ENCODE measurements around the gene AUNIP.

The AUNIP gene

DNA sequence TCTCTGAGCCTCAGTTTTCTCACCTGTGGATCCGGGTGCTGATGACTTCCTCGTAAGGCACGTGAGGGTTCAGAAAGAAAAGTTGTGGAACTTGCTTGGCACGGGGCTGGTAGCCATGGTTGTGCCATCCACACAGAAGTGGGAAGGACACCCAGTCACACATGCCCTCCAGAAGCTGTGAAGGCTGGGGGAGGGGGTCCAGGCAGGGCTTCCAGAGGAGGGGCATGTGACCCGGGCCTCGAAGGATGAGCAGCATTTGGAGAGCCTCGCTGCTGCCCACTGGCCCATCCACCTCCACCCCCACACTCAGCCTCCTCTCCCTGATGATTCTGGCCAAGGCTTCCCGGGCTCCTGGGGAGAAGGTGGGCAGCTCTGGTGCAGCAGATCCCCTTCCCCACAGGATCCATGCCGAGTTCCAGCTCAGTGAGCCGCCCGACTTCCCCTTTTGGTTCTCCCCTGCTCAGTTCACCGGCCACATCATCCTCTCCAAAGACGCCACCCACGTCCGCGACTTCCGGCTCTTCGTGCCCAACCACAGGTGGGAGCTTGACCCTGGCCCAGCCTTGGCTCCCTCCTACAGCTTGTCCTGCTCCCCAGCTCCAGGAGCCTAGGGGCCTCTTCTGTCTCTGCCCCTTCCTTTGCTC is 49.9 kb downstream of the AUNIP start:
- no peak for DNase-seq (ENCODE audit: low spot score)

GRCh38 chr1:25808481-25809244 is 50.6 kb downstream of the AUNIP start:
- DNase-seq (ENCODE audit: low spot score): no peak

GRCh38 chr1:25807480-25808390 is 51.5 kb downstream of the AUNIP start:
- no peak for DNase-seq (ENCODE audit: low spot score)

GRCh38 chr1:25806418-25806817 is 52.8 kb downstream of the AUNIP start:
- no peak for DNase-seq (ENCODE audit: low spot score)

DNA sequence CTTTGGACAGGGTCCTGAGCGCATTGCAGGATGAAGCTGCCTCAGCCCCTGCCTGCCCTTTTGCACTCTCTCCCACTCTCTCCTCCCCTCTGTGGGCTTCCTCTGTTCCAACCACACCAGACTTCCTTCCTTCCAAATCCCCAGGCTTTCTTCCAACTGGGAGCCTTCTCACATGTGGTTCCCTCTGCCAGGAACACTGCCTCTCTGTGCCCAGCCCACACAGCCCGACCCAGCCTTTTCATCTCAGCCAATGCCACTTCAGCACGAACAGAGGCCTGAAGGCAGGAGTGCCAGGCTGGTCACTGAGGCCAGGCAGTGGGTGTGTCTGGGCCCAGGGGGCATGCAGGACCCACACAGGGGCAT is 53.4 kb downstream of the AUNIP start:
- DNase-seq (ENCODE audit: low spot score): no peak

DNA sequence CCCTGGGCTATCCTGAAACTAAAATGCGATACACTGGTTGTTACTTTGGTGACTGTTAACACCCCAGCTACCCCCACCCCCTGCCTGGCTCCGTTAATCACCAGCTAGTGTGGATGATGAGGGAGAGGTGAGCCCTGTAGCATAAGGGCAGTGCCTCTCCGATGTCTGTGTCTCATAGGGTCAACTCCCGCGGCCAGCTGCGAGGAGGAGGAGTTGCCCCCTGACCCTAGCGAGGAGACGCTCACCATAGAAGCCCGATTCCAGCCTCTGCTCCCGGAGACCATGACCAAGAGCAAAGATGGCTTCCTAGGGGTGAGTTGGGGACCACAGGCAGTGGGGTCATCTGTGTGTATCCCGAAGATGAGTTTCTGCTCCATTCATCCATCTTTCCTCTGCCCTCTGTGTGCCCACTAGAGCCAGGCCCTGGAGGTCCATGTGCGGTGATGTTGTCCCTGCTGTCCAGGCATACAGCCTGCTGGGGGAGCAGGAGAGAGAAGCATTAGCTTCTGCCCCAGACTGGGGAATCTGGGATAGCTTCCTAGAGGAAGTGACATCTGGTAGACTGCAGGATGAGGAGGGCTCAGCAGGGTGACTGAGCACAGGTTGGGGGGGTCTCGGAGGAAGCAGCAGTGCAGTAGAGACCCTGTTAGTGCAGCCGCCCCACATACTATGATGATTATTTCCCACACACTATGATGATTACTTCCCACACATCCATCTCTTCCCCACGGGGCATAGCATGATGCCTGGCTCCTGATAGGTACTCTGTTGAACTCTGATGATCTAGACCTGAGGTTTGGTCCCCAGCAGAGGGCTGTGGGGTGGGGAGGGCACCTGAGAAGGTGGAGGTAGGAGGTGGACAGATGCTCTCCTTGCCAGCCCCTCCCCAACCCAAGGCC is 54.0 kb downstream of the AUNIP start:
- no peak for DNase-seq (ENCODE audit: low spot score)

DNA sequence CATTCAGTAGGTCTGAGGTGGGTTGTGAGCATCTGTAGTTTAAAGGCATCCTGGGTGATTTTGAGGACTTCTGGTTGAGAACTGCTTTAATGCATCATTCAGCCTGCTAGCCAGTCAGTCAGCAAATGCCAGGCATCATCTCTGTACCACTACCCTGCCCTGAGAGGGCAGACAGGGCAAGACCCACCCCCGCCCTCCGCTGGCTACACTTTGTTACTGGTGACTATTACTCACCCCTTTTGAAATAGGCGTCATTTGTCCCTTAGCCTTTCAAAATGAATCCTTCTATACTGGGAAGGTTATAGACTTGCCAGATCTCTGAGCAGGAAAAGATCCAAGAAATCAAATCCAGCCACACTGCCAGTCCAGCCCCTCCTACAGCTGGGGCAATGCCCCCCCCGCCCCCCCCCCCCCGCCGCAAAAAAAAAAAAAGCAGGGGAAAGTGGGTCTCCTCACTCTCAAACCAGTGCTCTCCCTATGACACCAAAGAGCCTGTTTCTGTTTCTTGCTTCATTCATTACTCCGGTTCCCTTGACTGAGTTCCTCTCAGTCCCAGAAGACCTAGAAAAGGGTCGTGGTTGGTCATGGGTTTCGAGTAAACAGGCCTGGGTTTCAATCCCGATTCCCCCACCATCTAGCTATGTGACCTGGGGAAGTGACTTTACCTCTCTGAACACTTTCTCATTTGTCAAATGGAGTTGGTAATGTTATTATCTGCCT is 54.9 kb downstream of the AUNIP start:
- no peak for DNase-seq (ENCODE audit: low spot score)

DNA sequence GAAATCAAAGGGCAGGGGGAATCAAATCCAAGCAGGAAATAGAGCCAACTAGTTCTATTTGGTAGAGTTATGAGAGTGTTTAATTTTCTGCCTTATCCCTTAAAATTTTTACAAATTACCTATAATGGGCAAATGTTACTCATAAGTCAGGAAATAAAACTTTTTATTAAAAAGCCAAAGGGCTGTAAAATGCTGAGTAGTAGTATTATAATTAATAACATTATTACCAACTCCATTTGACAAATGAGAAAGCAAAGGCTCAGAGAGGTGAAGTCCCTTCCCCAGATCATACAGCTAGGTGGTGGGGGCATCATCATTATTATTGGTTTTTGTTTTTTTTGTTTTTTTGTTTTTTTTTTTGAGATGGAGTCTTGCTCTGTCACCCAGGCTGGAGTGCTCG is 55.9 kb downstream of the AUNIP start:
- DNase-seq (ENCODE audit: low spot score): no peak

GRCh38 chr1:25802915-25803314 is 56.3 kb downstream of the AUNIP start:
- no peak for DNase-seq (ENCODE audit: low spot score)

GRCh38 chr1:25800703-25801377 is 58.4 kb downstream of the AUNIP start:
- peak; percentile 40 for DNase-seq (ENCODE audit: low spot score)

GRCh38 chr1:25799935-25800702 is 59.1 kb downstream of the AUNIP start, which contains the start of gene SELENON:
TSS of gene SELENON (plus strand) at chr1:25800193. CDS start at chr1:25800231, 38 bp downstream.
- DNase-seq (ENCODE audit: low spot score): peak; percentile 78

GRCh38 chr1:25799352-25799934 is 59.8 kb downstream of the AUNIP start:
- no peak for DNase-seq (ENCODE audit: low spot score)

DNA sequence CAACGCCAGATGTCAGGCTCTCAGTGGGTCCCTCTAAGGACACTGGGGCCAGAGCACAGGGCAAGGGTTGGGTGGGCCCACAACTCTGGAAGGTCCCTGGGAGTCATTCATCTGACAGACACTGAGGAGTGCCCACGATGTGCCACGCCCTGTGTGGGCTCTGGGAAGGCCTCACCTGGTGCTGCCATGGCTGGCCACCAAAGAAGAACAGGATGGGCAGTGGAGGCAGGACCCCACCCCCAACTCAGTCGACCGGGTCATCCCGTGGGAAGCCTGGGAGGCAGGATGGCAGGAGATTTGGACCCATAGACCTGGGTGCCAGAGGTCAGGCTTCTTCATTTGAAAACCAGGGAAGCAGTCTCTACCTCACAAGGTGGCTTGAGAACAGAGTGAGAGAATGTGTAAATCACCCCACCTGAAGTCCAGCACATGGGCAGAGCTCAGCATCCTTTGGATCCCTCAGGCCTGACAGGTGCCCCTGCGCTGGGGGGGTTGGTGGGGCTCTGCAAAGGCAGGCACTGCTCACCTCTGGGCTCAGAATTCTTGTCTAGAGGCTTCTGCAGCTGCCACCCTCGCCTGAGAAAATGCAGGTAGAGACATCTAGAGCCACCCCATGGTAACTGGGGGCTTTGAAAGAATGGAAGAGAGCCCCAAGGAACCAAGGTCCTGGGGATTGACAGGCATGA is 60.4 kb downstream of the AUNIP start:
- DNase-seq (ENCODE audit: low spot score): no peak

- DNase-seq (ENCODE audit: low spot score): peak; percentile 77
These were observed 61.3 kb downstream of the AUNIP start for GRCh38 chr1:25797939-25798338.

DNA sequence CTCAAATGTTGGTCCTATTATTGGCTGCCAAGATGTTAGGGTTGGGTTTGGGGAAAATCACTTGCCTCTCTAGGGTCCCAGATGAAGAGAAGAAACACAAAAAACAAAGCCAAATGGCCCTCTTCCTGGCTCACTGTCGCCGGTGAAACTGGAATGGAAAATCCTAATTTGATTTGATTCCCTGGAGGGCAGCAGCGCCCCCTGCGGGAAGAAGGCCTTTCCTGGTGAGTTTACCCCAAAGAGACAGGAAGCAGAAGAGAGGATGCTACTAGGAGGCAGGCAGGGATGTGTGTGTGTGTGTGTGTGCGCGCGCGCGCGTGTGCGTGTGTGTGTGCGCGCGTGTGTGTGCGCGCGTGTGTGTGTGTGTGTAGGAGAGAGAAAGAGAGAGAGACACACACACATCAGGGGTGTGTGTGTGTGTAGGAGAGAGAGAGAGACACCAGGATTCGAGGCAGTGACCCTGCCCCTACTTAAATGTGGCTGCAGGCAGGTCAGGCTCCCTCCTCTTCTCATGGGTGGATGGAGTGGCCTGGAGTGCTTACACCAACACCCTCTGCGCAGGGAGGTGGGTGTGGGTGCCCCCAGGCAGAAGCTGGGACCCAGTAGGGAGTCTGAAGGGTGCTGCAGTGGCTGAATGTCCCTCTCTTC is 62.3 kb downstream of the AUNIP start:
- DNase-seq (ENCODE audit: low spot score): peak; percentile 84

DNA sequence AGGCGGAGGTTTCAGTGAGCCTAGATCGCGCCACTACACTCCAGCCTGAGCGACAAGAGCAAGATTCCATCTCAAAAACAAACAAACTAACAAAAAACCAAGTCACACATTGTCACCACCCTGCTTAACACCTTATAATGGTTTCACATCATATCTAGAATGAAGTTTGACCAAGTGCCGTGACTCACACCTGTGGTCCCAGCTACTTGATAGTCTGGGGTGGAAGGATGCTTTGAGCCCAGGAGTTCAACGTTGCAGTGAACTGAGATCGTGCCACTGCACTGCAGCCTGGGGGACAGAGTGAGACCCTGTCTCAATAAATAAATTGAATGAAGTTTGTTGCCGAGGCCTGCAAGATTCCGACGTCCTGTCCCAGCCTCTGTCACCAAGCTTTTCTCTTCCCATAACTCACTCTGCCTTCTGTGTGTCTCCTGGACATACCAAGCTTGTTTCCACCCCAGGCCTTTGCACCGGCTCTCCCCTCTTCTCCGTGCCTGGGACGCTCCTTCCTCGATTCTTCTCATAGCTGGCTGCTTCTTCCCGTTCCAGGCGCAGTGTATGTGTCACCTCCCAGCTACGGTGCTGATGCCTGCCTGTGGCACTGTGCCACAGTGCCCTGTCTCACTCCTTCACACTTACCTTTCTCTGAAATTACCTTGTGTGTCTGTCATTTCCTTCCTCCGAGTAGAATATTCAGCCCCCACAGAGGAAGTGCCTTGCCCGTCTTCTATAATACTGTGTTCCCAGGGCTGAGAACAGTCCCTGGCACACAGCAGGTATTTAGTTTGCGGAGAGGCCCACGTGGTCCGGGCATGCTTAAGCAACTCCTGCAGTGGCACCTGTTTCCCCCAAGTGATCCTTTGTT is 63.1 kb downstream of the AUNIP start:
- no peak for DNase-seq (ENCODE audit: low spot score)

DNA sequence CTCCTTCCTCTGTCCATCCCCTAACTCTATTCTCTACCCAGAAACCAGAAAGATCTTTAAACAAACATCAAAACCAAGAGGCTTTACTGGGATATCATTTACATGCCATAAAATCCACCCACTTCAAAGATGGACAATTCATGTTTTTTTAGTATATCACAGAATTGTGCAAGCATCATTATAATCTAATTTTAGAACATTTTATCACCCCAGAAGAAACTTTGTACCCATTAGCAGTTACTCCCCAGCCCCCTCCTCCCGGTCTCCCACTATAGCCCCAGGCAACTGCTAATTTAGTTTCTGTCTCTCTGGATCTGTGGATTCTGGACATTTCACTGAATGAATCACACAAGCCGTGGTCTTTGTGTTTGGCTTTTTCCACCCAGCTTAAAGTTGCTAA is 64.0 kb downstream of the AUNIP start:
- no peak for DNase-seq (ENCODE audit: low spot score)
